GM18858 (cell line): ENCODE results near the gene NKD2.
"Not testable (repeated sequence)": the region's sequence is repeated elsewhere in the genome, so short reads cannot be mapped to it uniquely, and the experiment has no call there.

Experiments
- ATAC-seq: cut with Tn5 transposase; IDR thresholded peaks from one replicate; pipeline ENCODE4 v1.9.1; 2021; ENCODE audit not compliant: unreplicated experiment

The NKD2 gene

GRCh38 chr5:1012313-1012841 is 3.8 kb downstream of the NKD2 start:
- ATAC-seq: no peak

DNA sequence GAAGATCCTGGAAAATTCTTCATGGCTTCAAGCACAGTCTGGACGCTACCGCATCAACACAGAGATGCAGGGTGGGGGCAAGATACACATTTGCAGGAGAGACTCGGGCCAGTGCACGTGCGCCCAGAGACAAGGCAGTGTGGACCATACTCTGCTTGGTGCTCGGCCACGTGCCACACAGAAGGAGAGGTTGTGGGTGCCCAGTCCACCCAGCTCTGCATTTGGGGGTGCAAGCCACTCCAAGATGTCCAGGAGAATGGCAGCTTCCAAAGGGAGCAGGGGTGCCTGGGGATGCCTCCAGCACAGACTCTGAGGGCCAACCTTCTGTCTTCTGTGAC is 4.3 kb downstream of the NKD2 start:
- no peak for ATAC-seq

GRCh38 chr5:1013238-1013947 is 4.8 kb downstream of the NKD2 start:
- no peak for ATAC-seq

DNA sequence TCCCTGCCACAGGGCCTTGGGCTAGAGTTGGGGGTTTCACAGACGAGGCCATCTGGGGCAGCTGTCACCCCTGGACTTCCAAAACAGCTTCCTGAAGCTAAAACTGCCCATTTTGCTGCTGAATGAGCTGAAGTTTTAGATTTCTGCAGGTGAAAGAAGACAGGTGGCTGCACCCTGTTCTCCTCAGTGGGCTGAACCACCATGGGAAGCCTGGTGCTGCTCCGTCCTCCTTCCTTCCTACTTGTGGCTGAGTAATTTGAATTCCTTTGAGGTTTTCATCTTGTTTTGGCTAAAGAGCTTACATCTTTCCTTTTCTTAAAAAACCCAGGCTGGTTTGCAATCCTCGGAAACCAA is 5.3 kb downstream of the NKD2 start:
- no peak for ATAC-seq

DNA sequence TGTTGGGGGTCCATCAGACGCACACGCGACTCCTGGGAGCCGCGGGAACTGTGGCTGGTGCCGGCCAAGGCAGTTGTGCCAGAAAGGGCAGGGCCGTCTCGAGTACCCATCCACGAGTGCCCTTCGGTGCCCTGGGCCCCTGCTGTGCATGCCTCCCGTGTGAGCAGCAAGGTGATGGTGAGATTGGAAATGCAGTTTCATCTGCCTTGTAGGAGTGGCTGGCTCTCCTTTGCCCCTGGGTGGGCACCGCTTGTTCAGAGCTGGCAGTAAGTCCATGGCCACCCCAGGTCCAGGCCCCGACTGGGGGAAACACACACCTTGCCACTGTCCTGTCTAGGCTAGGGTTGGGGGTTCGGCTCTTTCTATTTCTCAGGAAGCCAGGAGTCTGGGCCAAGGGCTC is 5.7 kb downstream of the NKD2 start:
- ATAC-seq: no peak

- ATAC-seq: no peak
Observed at GRCh38 chr5:1014781-1015221, 6.2 kb downstream of the NKD2 start.

DNA sequence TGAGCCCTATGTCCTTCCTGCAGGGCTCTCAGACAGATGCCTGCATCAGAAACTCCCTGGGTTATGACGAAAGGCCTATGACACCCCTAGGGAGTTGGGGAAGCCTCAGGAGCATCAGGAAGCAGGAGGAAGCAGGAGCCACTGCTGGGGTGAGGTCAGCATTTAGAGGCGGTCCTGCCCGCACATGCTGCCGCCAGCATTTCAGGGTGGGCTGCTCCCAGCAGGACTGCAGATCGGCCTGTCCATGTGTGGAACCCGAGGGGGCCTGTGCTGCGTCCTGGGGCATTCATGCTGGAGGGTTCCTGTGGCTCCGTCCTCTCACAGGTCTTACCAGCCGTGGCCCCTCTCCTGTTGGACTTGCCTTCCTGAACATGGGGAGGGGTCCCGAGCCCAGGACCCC is 6.9 kb downstream of the NKD2 start:
- ATAC-seq: no peak

GRCh38 chr5:1016036-1016435 is 7.4 kb downstream of the NKD2 start:
- no peak for ATAC-seq

GRCh38 chr5:1016476-1016875 is 7.9 kb downstream of the NKD2 start:
- no peak for ATAC-seq

DNA sequence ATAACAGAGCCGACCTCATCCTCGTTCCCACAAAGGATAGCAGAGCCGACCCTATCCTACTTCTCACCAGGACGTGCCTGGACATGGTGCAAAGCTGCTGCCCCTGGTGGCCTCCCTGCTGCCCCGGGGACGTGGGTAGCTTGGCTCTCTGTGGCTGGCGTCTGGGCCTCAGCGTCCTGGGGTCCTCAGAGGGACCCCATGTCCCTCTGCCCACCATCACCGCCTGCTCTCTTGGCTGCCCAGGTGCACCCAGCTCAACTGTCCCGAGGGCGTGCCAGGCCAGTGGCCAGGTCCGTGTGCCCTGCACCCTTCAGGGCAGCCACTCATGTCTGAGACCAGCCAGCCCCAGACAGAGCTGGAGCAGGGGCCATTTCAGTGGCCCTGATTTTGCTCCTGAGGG is 8.5 kb downstream of the NKD2 start:
- no peak for ATAC-seq

DNA sequence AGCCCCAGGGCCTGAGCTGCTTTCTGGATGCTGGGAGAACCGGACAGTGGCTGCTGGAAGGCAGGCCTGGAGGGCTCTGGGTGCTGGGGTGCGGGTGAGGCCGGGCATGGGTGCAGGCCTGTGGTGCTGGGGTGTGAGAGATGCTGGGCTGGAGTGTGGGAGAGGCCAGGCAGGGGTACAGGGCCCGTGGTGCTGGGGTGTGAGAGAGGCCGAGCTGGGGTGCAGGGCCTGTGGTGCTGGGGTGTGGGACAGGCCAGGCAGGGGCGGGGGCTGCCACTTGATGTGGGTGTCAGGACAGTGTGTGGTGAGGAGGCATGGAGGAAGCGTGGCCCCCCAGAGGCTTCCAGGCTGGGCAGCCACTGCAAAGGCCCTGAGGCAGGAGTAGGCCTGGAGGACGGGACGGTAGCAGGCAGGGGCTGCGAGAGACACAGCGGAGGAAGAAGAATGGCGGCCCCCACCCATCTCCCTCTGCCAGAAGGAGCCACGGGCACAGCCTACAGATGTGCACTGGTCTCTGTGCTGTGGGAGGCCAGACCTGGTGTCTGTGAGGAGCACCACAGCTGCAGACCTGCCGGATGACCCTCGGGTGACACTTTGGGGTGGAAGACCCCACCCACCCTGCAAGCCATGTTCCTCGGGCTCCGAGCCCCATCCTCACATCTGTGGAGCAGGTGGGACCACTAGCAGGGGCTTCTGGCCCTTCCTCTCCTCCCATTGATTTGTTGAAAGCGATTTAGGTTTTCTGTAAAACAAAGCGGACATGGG is 9.3 kb downstream of the NKD2 start:
- no peak for ATAC-seq

- no peak for ATAC-seq
Observed at GRCh38 chr5:1018596-1018995, 10.0 kb downstream of the NKD2 start.

DNA sequence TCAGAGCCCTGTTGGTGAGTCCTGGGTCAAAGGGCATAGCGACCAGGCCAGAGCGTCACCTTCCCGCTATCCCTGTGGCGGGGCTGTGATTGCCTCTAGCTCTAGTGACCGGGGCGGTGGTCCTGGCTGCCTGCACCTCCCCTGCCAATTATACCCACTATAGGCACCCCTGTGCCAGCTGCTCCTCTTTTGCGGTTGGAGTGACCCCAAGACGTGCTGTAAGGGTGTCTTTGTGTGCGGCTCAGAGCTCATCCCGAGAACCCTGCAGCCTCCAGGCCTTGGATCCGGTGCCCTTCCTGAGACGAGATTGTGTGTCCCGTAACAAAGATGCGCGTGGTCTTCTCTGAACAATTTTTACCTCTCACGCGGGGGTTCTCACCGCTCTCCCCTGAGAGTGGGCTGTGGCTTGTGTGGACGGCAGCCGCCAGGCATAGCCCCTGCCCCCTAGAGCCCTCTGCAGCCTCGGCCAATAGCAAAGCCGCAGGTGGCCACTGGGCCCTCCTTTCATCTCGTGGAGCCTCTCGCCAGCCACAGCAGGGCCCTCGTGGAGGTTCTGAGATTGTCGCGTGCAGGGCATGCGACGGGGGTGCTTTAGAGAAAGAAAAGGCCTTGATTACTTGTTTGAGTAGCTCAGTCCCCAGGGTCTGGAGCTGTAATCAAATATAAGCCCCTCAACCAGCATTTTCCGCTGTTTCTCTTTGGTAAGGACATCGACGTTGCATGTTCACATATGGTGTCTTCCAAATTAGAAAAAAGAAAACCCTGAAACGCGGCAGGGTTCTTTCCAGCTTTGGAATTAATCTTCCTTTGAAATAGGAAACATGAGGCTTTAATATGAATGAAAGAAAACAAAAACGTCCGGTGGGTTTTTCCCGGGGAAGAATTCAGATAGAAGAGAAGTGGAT is 10.7 kb downstream of the NKD2 start:
- ATAC-seq: no peak

DNA sequence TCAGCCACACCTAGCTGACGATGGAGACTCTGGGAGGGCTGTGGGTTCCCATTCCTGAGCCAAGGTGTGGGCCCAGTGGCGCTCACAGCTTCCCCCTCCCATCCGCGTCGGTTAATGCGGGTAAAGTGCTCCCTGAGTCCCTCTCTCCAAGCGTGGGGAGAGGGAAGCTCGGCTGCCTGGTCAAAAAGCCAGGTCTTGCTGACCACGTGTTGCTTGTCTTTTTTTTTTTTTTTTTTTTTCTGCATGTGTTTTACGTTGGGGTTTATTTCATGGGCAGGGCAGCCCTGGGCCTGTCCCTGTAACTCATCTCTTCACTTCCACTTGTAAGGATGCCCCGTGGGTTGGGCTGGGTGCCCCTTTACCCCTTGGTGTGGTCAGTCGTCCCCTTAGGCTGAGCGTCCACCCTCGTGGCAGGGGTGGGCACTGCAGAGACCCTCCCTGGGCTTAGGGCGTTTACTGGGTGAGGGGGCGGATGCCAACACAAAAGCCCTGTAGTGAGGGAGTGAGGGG is 11.9 kb downstream of the NKD2 start:
- ATAC-seq: no peak

DNA sequence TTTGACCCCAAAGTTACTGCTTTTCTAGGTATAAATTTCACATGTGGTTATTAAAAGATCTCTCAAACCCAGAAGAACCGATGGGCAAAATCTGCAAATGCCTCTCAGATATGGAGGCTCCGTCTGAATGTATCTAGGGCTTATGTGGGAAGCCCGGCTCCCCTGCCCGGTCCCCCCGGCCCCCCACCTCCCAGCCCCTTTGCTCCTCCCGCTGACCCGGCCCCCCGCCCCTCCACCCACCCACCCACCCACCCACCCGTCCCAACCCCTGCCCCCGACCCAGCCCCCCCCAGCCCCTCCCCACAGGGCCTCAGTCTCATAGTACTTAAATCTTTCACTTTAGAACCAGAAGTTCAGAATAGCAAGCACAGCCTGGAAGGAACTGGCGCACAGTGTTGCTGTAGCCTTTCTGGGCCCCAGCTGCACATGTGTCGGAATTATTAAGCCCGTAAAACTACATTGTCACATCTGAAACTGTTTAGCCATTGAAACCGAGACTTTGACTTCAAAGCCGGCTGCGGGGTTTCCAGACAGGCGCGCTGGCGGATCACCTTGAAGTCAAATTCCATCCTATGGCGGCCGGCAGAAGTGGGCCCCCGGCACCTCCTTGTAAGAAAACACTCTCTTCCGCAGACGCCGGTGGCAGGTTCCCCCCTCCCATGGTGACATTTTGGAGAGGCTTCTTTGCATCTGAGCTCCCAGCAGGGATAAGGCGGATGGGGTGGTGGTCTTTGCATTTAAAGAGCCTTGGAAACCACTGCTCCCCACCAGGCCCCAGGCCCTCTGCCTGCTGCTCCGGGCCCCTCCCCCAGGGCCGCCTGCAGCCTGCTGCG is 12.8 kb downstream of the NKD2 start:
- no peak for ATAC-seq

DNA sequence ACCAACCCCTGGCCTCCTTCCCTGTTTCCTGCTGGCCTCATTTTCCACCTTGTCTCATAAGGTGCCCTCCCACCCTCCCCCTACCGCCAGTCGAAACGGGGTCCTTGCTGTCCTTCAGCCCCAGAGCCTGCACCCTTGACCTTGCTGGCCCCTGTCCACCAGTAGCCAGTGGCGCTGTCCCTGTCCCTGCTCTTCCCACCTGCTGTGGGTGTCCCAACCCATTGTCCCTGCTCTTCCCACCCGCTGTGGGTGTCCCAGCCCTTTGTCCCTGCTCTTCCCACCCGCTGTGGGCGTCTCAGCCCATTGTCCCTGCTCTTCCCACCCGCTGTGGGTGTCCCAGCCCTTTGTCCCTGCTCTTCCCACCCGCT is 13.4 kb downstream of the NKD2 start:
- not testable (repeated sequence) for ATAC-seq

GRCh38 chr5:1026700-1027621 is 18.4 kb downstream of the NKD2 start:
- ATAC-seq: no peak

GRCh38 chr5:1027631-1028441 is 19.2 kb downstream of the NKD2 start:
- no peak for ATAC-seq
